GM12892 (cell line): ENCODE measurements around the gene MRLN.
"Not testable (repeated sequence)": the region's sequence is repeated elsewhere in the genome, so short reads cannot be mapped to it uniquely, and the experiment has no call there.

Experiments
- DNase-seq: peaks from one replicate; pipeline ENCODE4 v3.0.0; 2011; ENCODE audit not compliant: insufficient read length
- FAIRE-seq: peaks from 2 replicates; lab custom pipeline; 2011; peaks lifted over from hg19 to GRCh38; lab: Jason Lieb, UNC
- POLR2A ChIP-seq: IDR thresholded peaks from 2 replicates; pipeline ENCODE4 v1.6.1; 2011; ENCODE audit warnings: low read depth, low read length, control low read depth
- POLR2AphosphoS5 ChIP-seq: IDR thresholded peaks from 2 replicates; pipeline ENCODE4 v1.6.1; 2011; ENCODE audit warnings: low read depth, low read length, control low read depth
- TAF1 ChIP-seq: IDR thresholded peaks from 2 replicates; pipeline ENCODE4 v1.6.1; 2011; ENCODE audit warnings: low read depth, mild to moderate bottlenecking, control low read depth, low read length, borderline replicate concordance

The MRLN gene

DNA sequence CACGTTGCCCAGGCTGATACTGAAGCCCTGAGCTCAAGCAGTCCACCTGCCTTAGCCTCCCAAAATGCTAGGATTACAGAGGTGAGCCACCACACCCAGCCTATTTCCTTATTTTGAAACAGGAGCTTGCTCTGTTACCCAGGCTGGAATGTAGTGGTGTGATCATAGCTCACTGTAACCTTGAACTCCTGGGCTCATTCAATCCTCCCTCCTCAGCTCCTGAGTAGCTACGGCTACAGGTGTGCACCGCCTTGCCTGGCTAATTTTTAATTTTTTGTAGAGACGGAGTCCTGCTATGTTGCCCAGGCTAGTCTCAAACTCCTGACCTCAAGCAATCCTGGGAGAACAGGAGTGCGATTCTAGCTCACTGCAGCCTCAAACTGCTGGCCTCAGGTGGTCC, 11.7 kb downstream of the MRLN start:
- no peak for DNase-seq
- TF ChIP-seq POLR2A, result no peak
- TF ChIP-seq POLR2AphosphoS5, result no peak
- TF ChIP-seq TAF1, result no peak
- FAIRE-seq, result no peak

DNA sequence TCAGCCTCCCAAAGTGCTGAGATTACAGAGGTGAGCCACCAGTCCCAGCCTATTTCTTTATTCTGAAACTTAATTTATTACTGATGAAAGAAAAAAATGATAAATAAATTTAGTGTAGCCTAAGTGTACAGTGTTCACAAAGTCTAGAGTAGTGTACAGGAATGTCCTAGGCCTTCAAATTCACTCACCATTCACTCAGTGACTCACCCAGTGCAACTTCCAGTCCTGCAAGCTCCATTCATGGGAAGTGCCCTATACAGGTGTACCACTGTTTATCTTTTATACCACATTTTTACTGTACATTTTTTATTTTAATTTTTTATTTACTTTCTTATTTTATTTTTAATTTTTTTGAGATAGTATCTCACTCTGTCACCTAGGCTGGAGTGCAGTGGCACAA, 12.2 kb downstream of the MRLN start:
- TF ChIP-seq POLR2A (no peak), TAF1 (no peak), POLR2AphosphoS5 (no peak)
- DNase-seq (no peak), FAIRE-seq (no peak)

DNA sequence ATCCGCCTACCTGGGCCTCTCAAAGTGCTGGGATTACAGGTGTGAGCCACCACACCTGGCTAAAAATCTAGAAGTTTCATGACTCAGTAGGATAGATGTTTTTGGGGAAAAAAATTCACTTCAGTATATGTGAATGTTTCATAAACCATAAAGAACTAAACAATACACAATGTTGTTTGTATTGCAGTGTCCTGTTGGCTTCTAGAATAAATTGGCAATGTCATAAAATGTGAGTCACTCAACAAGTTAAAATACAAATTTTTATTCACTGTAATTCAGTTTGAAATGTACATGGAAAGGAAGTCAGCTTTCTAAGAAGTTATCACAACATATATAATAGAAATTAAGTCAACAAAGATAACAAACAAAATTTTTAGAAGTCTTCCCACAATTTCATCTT, 16.5 kb downstream of the MRLN start:
- no peak for FAIRE-seq
- TF ChIP-seq TAF1 (no peak), POLR2A (no peak), POLR2AphosphoS5 (no peak)

DNA sequence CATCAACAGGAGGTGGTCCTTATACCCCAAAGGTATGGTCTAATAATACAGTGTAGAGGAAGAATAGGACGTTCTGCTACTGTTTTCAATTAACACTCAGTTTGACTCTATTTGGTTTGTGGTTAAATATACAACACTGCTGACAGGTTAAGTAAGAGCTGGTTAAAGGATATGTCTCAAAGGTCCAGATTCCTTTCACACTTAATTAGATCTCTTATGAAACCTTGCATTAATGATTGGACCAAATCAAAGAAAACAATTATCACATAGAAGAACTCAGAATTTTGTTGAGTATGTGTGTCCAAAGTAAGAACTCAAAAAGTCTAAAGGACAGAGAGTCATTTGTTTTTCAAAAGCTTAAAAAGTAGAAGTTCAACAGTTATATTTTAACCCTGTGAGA, 18.0 kb downstream of the MRLN start:
- no peak for DNase-seq
- TF ChIP-seq POLR2AphosphoS5 (no peak), POLR2A (no peak), TAF1 (no peak)
- FAIRE-seq, result no peak

More for the DNA sequence above, 16.5 kb downstream of the MRLN start:
- DNase-seq, result no peak

DNA sequence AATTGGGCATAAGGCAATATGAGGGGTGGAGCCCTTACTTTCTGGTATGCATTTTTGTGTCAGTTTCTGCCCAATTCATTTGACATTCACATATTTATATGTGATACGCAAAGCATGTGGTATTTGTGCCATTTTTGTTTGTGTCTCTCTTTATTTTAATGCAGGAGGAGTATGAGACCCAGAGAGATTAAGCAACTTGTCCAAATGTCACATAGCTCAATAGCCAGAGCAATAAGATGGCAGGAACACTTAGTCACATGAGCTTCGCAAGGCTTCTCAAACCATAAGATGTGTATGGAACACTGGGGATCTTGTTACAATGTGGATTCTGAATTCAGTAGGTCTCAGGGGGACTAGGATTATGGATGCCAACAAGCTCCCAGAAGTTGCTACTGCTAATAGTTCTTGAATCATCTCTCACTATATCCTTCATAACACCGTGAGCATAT, 19.2 kb downstream of the MRLN start:
- no peak for DNase-seq
- FAIRE-seq, result no peak
- TF ChIP-seq POLR2A (no peak), POLR2AphosphoS5 (no peak), TAF1 (no peak)

DNA sequence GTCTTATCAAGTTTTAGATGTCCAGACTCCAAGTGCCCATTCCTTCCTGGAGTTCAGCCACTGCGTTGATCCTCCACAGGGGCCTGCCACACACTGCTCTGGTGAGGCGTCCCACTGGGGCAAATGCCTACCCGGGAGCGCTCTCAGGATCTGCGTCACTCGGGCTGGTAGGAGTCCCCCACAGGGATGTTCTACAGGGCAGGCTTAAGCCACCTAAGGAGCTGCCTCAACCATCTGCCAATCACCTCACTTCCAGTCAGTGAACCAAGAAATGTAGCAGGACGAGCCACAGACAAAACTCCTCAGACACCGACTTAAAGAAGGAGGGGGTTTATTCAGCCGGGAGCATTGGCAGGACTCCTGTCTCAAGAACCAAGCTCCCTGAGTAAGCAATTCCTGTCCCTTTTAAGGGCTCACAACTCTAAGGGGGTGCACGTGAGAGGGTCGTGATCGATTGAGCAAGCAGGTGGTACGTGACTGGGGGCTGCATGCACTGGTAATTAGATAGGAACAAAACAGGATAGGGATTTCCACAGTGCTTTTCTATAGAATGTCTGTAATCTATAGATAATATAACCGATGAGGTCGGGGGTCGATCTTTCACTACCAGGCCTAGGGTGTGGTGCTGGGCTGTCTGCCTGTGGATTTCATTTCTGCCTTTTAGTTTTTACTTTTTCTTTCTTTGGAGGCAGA, 19.8 kb downstream of the MRLN start:
- not testable (repeated sequence) for DNase-seq, FAIRE-seq

DNA sequence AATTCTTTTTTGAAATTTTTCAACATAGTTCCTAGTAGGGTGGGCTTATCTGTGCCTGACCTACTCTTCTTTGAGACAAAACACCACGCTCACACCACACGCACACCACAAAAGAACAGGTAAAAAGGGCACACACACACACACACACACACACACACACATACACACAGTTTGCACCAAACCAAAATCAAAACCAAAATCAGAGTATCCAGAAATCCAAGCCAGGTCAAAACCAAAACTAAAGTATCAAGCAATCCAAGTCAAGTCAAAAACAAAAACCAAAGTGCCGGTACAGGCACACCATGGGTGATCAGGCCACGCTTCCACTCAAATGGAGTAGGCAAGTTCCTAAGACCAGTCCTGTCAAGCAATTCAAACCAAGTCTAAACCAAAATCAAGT, 20.4 kb downstream of the MRLN start:
- FAIRE-seq, DNase-seq: not testable (repeated sequence)

DNA sequence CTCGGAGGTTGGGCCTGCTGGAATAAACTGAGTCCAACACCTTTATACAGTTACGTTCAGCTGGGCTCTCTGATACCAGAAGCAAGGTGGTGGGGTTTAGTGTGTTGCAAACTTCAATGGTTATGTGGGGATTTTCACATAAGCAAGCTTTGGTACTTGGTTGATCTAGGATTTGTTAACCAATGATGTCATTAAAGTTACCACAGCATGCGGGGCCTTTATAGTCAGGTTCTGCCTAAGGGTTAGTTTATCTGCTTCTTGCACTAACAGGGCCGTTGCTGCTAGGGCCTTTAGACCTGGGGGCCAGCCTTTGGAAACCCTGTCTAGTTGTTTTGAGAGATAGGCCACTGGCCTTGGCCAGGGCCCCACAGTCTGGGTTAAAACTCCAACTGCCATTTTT, 24.1 kb downstream of the MRLN start:
- not testable (repeated sequence) for DNase-seq, FAIRE-seq

DNA sequence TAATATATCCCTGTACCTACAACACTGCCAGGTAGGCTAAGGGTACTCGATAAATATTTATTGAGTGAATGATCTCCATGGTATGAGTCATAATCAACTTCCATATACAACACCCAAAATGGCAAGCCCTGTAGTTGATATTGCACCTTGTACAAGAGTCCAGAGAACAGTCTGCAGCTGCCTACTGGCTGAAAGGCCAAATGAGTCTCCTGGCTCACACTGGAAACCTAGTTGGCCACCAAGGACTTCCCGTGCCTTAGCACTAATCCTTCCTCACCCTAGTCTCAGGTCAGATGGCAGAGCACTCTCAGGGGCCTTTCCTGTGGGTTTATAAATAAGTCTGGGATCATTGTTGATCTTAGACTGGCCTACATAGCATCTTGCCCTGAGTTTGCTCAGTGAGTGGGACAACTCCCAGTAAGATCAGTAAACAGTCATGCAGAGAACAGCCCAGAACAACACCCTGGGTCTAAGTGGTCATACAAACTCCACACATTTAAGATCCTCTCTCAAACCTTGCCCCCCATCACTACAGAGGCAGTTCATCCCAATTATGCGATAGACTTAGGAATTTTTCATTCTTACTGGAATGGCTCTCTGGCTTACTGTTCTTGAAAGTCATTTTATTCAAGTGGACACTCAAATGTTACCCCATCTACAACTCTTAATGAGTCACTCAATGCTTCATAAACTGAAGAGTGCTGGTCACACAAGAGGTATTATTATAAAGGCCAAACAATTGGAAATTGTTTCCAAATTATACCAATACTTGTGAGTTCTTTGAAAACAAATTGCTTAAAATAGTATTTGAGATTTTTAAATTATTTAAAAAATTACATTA, 28.9 kb downstream of the MRLN start:
- TF ChIP-seq POLR2AphosphoS5, result no peak
- TF ChIP-seq POLR2A, result no peak
- TF ChIP-seq TAF1, result no peak
- DNase-seq, result no peak
- FAIRE-seq, result no peak

DNA sequence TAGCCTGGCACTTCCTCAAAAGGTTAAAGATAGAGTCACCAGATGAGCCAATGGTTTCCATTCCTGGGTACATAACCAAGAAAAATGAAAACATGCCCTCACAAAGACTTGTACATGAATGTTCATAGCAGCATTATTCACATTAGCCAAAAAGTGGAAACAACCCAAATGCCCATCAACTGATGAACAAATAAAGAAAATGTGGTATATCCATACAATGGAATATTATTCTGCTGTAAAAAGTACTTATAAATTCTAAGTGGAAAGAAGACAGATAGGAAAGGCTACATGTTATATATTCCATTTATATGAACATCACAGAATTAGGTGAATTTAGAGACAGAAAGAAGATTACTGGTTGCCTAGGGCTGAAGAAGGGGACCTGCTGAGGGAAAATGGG, 32.9 kb downstream of the MRLN start:
- DNase-seq, result no peak
- no peak for TF ChIP-seq POLR2AphosphoS5
- no peak for TF ChIP-seq TAF1
- TF ChIP-seq POLR2A, result no peak
- FAIRE-seq, result no peak

DNA sequence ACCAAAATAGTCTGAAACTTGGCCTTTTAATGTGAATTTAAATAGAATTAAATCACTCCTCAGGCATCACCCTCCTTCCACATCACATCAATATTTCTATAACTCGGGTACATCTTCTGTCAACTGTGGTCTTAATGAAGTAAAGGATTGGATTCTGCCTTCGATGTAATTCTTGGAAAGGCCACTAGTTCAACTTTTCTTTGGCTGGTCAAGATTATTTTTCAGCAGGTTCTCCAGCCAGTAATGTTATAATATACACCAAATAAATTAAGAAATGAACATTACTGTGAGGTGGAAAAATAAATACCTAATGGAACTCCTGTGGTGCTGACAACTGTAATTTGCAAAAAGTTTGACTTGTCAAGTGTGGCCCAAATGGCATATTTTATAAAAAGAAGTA, 33.9 kb downstream of the MRLN start:
- TF ChIP-seq POLR2A, result no peak
- no peak for TF ChIP-seq TAF1
- TF ChIP-seq POLR2AphosphoS5, result no peak
- no peak for FAIRE-seq
- no peak for DNase-seq

DNA sequence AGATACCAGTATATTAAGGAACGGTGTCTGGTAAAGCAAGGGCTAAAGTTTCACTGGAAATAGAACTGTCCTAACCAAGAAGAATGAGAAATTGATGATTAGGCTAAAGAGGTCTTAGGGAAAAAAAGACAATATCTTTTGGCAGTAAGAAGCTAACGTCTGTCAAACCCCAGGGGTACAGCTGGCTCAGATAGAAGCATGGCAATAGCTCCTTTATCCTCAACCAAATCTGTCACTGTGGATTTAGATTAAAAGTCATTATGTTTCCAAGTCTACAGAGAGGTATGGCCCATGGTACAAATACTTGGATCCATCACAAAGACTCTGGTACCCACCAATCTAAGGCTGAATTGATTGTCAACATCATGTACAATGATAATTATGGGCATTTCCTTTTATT, 35.0 kb downstream of the MRLN start:
- FAIRE-seq, result no peak
- TF ChIP-seq TAF1, result no peak
- no peak for TF ChIP-seq POLR2AphosphoS5
- no peak for TF ChIP-seq POLR2A
- no peak for DNase-seq
